CD4-positive, alpha-beta T cell treated with Interleukin-17A for 1 hour (primary cell): ENCODE data around the gene TMOD1.
"Not testable (repeated sequence)": the region's sequence is repeated elsewhere in the genome, so short reads cannot be mapped to it uniquely, and the experiment has no call there.

Experiments
- DNase-seq: peaks from one replicate; pipeline ENCODE4 v3.0.0-alpha.2; 2020

The TMOD1 gene

GRCh38 chr9:97568461-97569275 is 67.2 kb downstream of the TMOD1 start:
- no peak for DNase-seq

GRCh38 chr9:97570899-97571298 is 69.4 kb downstream of the TMOD1 start:
- DNase-seq = no peak

- no peak for DNase-seq
Observed at GRCh38 chr9:97571664-97572063, 70.2 kb downstream of the TMOD1 start.

- no peak for DNase-seq
Observed at GRCh38 chr9:97572196-97572891, 70.9 kb downstream of the TMOD1 start.

GRCh38 chr9:97572892-97573365 is 71.5 kb downstream of the TMOD1 start:
- DNase-seq = no peak

- no peak for DNase-seq
Observed at GRCh38 chr9:97573482-97574073, 72.1 kb downstream of the TMOD1 start.

GRCh38 chr9:97574101-97574571 is 72.7 kb downstream of the TMOD1 start:
- not testable (repeated sequence) for DNase-seq

- DNase-seq = peak; percentile 47
Observed at GRCh38 chr9:97574921-97575672, 73.6 kb downstream of the TMOD1 start.

- no peak for DNase-seq
Observed at GRCh38 chr9:97575673-97576200, 74.3 kb downstream of the TMOD1 start.

- DNase-seq = no peak
Observed at GRCh38 chr9:97577051-97577450, 75.6 kb downstream of the TMOD1 start.

- DNase-seq = no peak
Observed at GRCh38 chr9:97578846-97579245, 77.4 kb downstream of the TMOD1 start.

GRCh38 chr9:97579914-97580313 is 78.4 kb downstream of the TMOD1 start:
- DNase-seq = no peak

GRCh38 chr9:97581590-97581989 is 80.1 kb downstream of the TMOD1 start:
- not testable (repeated sequence) for DNase-seq

GRCh38 chr9:97584778-97585177 is 83.3 kb downstream of the TMOD1 start:
- not testable (repeated sequence) for DNase-seq

- not testable (repeated sequence) for DNase-seq
Observed at GRCh38 chr9:97586909-97587308, 85.4 kb downstream of the TMOD1 start.

- no peak for DNase-seq
Observed at GRCh38 chr9:97591535-97591934, 90.1 kb downstream of the TMOD1 start.

GRCh38 chr9:97592126-97592525 is 90.7 kb downstream of the TMOD1 start:
- no peak for DNase-seq

- no peak for DNase-seq
Observed at GRCh38 chr9:97593960-97594359, 92.5 kb downstream of the TMOD1 start.

- no peak for DNase-seq
Observed at GRCh38 chr9:97594381-97594921, 93.0 kb downstream of the TMOD1 start.

- DNase-seq = no peak
Observed at GRCh38 chr9:97596906-97597305, 95.4 kb downstream of the TMOD1 start.

- DNase-seq = peak; percentile 77
Observed at GRCh38 chr9:97598461-97599288, 97.2 kb downstream of the TMOD1 start.
